Activated CD4-positive, alpha-beta T cell treated with anti-CD3 and anti-CD28 coated beads for 48 hours (primary cell): ENCODE results near the gene CT45A5.
A peak's percentile ranks its signal among the peaks of the same experiment; 100 is the strongest.
"Not testable (repeated sequence)": the region's sequence is repeated elsewhere in the genome, so short reads cannot be mapped to it uniquely, and the experiment has no call there.

Experiments used
- DNase-seq: peaks from one replicate; pipeline ENCODE4 v3.0.0-alpha.2; 2020

CT45A5 gene

GRCh38 chrX:135785403-135785802 is at the start of gene CT45A5:
Gene CT45A5, minus strand, starts transcription at chrX:135785503. Its CDS starts 3,774 bp downstream, at chrX:135781729.
- DNase-seq: not testable (repeated sequence)

GRCh38 chrX:135819912-135820311 is 34.6 kb upstream of the CT45A5 start, which contains the start of gene CT45A2:
Gene CT45A2, minus strand, starts transcription at chrX:135820012. Its CDS starts 3,747 bp downstream, at chrX:135816265.
- DNase-seq: not testable (repeated sequence)

- not testable (repeated sequence) for DNase-seq
These were observed 17.4 kb upstream of the CT45A5 start, which contains the start of gene CT45A6 for GRCh38 chrX:135802687-135803086. Gene CT45A6, minus strand, starts transcription at chrX:135802787. Its CDS starts 3,794 bp downstream, at chrX:135798993.

- not testable (repeated sequence) for DNase-seq
These were observed 17.2 kb downstream of the CT45A5 start, which contains the start of gene CT45A3 for GRCh38 chrX:135768091-135768490. Gene CT45A3, minus strand, starts transcription at chrX:135768191. Its CDS starts 3,747 bp downstream, at chrX:135764444.

- DNase-seq: not testable (repeated sequence)
These were observed 40.6 kb downstream of the CT45A5 start for GRCh38 chrX:135744739-135745138.

GRCh38 chrX:135741192-135741715 is 44.0 kb downstream of the CT45A5 start:
- no peak for DNase-seq

- peak; percentile 80 for DNase-seq
These were observed 44.6 kb downstream of the CT45A5 start for GRCh38 chrX:135740681-135741149.

GRCh38 chrX:135737366-135738071 is 47.8 kb downstream of the CT45A5 start:
- no peak for DNase-seq

GRCh38 chrX:135734666-135735065 is 50.6 kb downstream of the CT45A5 start:
- DNase-seq: not testable (repeated sequence)
